Gastroesophageal sphincter (tissue), 4 donors: ENCODE results near the gene MAGI3. TPM values are rescaled to one million over a fixed set of nuclear protein-coding genes. Genes with fewer than 3 reads are reported as not detected.

Source experiments
- ATAC-seq: fragments of 150-250 bp; one replicate; pipeline ENCODE4 v1.9.1; 2016; ENCODE audit warnings: mild to moderate bottlenecking, moderate library complexity
- H3K27ac ChIP-seq, 4 donors: fragments of 200-600 bp; sonication (generic) in 3 of 4; 1 replicate in 3 of 4; 2 replicates in 1 of 4; pipeline ENCODE4 v1.5.1; 2016 to 2019
- H3K27me3 ChIP-seq: fragments of 200-600 bp; sonication (generic); one replicate; pipeline ENCODE4 v1.5.1; 2019
- H3K36me3 ChIP-seq, 2 donors: fragments of 200-600 bp; sonication (generic); one replicate each; pipeline ENCODE4 v1.5.1; 2019; ENCODE audit warnings: control low read depth in 1 of 2
- H3K4me1 ChIP-seq, 3 donors: fragments of 200-600 bp; sonication (generic); 1 replicate in 2 of 3; 2 replicates in 1 of 3; pipeline ENCODE4 v1.5.1; 2016 to 2019; ENCODE audit warnings: control low read depth in 2 of 3
- H3K4me3 ChIP-seq, 2 donors: fragments of 200-600 bp; sonication (generic); one replicate each; pipeline ENCODE4 v1.5.1; 2019; ENCODE audit warnings: mild to moderate bottlenecking in 1 of 2, moderate library complexity in 1 of 2
- H3K9me3 ChIP-seq, 3 donors: fragments of 200-600 bp; sonication (generic); one replicate each; pipeline ENCODE4 v1.5.1; 2017 to 2019; ENCODE audit warnings: control low read depth in 2 of 3
- CTCF ChIP-seq, 4 experiments: fragments of 200-600 bp in 2 of 4; fragments of 450-650 bp in 2 of 4; sonication (generic) in 1 of 4; IDR thresholded peaks; one replicate each; pipeline ENCODE4 v1.5.1; 2017 to 2019; ENCODE audit warnings: antibody characterized with exemption in 4 of 4, mild to moderate bottlenecking in 2 of 4, moderate library complexity in 2 of 4
- EP300 ChIP-seq: sonication (generic); formaldehyde crosslinking; IDR thresholded peaks from one replicate; pipeline ENCODE4 v1.6.1; 2017; ENCODE audit warnings: antibody characterized with exemption, mild to moderate bottlenecking
- POLR2A ChIP-seq, 2 donors: fragments of 450-650 bp; IDR thresholded peaks; one replicate each; pipeline ENCODE4 v1.6.1; 2017; ENCODE audit warnings: antibody characterized with exemption in 2 of 2, mild to moderate bottlenecking in 2 of 2, moderate library complexity in 1 of 2
- POLR2AphosphoS5 ChIP-seq: sonication (generic); formaldehyde crosslinking; IDR thresholded peaks from one replicate; pipeline ENCODE4 v1.6.1; 2017; ENCODE audit warnings: antibody characterized with exemption
- WGBS, 2 donors: methylation state at CpG; one replicate each; pipeline ENCODE4 v1.1.5; 2018; ENCODE audit warnings: low coverage in 1 of 2; 5-methylcytosine and 5-hydroxymethylcytosine counted together
- total RNA-seq, 4 donors: library from RNA; depleted of rRNA; stranded (reverse); fragments of >200 nt; gene quantifications; one replicate each; pipeline ENCODE4 v1.1.0, GENCODE V29; 2016

Gene MAGI3
- total RNA-seq, 4 donors from 2014 or later: 18.2 to 26.6 (median 22.7) TPM

- ATAC-seq: no peak
- Histone ChIP-seq H3K27ac (no peak overlapping the region), H3K27me3 (no peaks in the 10 kb centered on the region), H3K9me3 (no peaks in the 10 kb centered on the region), H3K4me3 (no peak overlapping the region), H3K36me3 (no peaks in the 10 kb centered on the region), H3K4me1 (peaks cover 0 to 9% (median 2%) of the 10 kb centered on the region in 3 donors)
- 79 to 100% methylated on average over 3 of the region's 3 CpGs for WGBS, 2 donors
- TF ChIP-seq CTCF (IDR thresholded peaks at IDR 0.05) (no peak), POLR2A (IDR thresholded peaks at IDR 0.05) (no peak), EP300 (no peak), POLR2AphosphoS5 (no peak)
Observed at GRCh38 chr1:113533061-113533460, 142.7 kb downstream of the MAGI3 start.

- no peak for ATAC-seq
- Histone ChIP-seq H3K36me3 (no peaks in the 10 kb centered on the region), H3K4me1 (peaks cover 0 to 9% (median 2%) of the 10 kb centered on the region in 3 donors), H3K27ac (no peak overlapping the region), H3K27me3 (no peaks in the 10 kb centered on the region), H3K9me3 (no peaks in the 10 kb centered on the region), H3K4me3 (no peak overlapping the region)
- no peak for TF ChIP-seq POLR2A (IDR thresholded peaks at IDR 0.05)
- 69 to 80% methylated on average over 4 of the region's 4 CpGs for WGBS, 2 donors
Observed at GRCh38 chr1:113534130-113534817, 144.0 kb downstream of the MAGI3 start.

GRCh38 chr1:113534875-113535274 is 144.6 kb downstream of the MAGI3 start:
- Histone ChIP-seq H3K27me3 (no peaks in the 10 kb centered on the region), H3K4me1 (peaks cover 0 to 9% (median 2%) of the 10 kb centered on the region in 3 donors), H3K36me3 (no peaks in the 10 kb centered on the region), H3K9me3 (no peaks in the 10 kb centered on the region), H3K27ac (no peak overlapping the region), H3K4me3 (no peak overlapping the region)
- WGBS, 2 donors: 55 to 62% methylated on average over 1 of the region's 1 CpG
- ATAC-seq: no peak
- TF ChIP-seq CTCF (IDR thresholded peaks at IDR 0.05) (no peak), POLR2AphosphoS5 (no peak), POLR2A (IDR thresholded peaks at IDR 0.05) (no peak), EP300 (no peak)

- no peak overlapping the region for H3K27ac ChIP-seq
- TF ChIP-seq POLR2AphosphoS5 (no peak), EP300 (no peak), POLR2A (IDR thresholded peaks at IDR 0.05) (no peak), CTCF (IDR thresholded peaks at IDR 0.05) (no peak)
- ATAC-seq: no peak
- no peaks in the 10 kb centered on the region for H3K36me3 ChIP-seq
- WGBS, 2 donors: 29 to 39% methylated on average over 1 of the region's 1 CpG
- no peak overlapping the region for H3K4me3 ChIP-seq
- no peaks in the 10 kb centered on the region for H3K27me3 ChIP-seq
- no peaks in the 10 kb centered on the region for H3K9me3 ChIP-seq
- H3K4me1 ChIP-seq: peaks cover 0 to 14% (median 2%) of the 10 kb centered on the region in 3 donors
Observed at GRCh38 chr1:113536182-113536780, 146.0 kb downstream of the MAGI3 start.

GRCh38 chr1:113538225-113538624 is 147.9 kb downstream of the MAGI3 start:
- Histone ChIP-seq H3K27me3 (no peaks in the 10 kb centered on the region), H3K9me3 (no peaks in the 10 kb centered on the region), H3K36me3 (no peaks in the 10 kb centered on the region), H3K4me1 (peaks cover 0 to 24% (median 2%) of the 10 kb centered on the region in 3 donors), H3K4me3 (no peak overlapping the region), H3K27ac (no peak overlapping the region)
- TF ChIP-seq EP300 (no peak), POLR2A (IDR thresholded peaks at IDR 0.05) (no peak), CTCF (IDR thresholded peaks at IDR 0.05) (no peak), POLR2AphosphoS5 (no peak)
- ATAC-seq: no peak
- 36 to 48% methylated on average over 3 of the region's 3 CpGs for WGBS, 2 donors
